Superior temporal gyrus (tissue), 1 donor: ENCODE measurements around the gene SCYGR4.
"Not testable (repeated sequence)": the region's sequence is repeated elsewhere in the genome, so short reads cannot be mapped to it uniquely, and the experiment has no call there.

ENCODE experiments used
- DNase-seq: peaks from one replicate; pipeline ENCODE4 v3.0.0-alpha.2; 2016; ENCODE audit errors: extremely low spot score

SCYGR4 gene

DNA sequence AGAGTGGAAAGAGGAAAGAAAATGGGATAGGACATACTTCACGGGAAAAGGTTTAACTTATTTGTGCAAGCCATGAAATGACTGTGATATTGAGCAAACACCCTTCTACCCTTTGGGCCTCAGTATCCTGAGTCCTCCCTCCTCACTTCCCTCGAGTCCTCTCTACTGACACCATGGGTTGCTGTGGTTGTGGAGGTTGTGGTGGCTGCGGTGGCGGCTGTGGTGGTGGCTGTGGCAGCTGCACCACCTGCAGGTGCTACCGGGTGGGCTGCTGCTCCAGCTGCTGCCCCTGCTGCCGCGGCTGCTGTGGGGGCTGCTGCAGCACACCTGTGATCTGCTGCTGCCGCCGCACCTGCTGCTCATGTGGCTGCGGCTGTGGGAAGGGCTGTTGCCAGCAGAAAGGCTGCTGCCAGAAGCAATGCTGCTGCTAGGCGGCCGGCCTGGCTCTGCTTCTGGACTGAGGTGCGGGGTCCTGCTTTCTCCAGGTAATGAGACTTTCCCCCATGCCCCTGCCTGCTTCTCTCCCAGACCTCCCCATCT, 49.4 kb downstream of the SCYGR4 start, which contains the start of gene SCYGR5:
TSS of gene SCYGR5 (plus strand) at position 174 of the 540 bp plus-strand sequence. CDS start at position 174, 0 bp downstream.
- not testable (repeated sequence) for DNase-seq
